GM21360 (cell line): ENCODE results near the gene LTBP1.
"Not testable (repeated sequence)": the region's sequence is repeated elsewhere in the genome, so short reads cannot be mapped to it uniquely, and the experiment has no call there.

ENCODE experiments used
- ATAC-seq: cut with Tn5 transposase; IDR thresholded peaks from one replicate; pipeline ENCODE4 v1.9.1; 2021; ENCODE audit warnings: mild to moderate bottlenecking, moderate library complexity; ENCODE audit not compliant: unreplicated experiment

The LTBP1 gene

DNA sequence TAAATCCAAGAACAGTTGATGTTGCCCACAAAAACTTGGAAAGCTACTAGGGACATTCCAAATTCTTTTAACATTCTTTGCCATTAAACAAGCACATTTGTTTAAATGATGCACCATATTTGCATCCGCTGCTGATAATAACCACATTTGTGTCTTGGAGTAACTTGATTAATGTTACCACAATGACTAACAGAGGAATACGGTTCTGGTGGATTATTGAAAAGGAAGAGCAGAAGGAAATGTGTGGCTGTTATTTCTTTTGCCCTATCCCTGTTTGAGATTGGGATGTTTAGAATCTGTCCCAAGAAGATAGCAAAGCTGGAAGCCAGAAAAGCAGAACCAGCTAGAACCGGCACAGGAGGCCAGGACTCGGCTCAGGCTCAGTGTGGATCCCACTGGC, 490.5 kb downstream of the LTBP1 start:
- ATAC-seq, result no peak

DNA sequence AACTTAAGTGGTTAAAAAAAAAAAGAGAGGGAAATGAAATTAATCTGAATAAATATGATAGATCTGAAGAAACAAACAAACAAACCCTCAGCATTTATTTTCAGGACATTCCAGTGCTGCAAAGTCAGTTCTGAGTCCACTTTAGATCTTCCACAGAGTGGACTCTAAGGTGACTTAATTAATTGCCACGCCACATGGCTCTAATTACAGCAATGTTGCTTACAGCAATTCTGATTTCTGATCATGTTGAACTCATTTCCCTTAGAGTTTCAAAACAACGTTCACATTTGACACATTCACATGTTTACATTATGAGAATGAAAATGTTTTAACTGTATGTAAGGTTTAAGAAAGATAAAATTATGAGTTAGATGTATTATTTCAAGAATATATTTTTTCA, 491.1 kb downstream of the LTBP1 start:
- ATAC-seq, result no peak

DNA sequence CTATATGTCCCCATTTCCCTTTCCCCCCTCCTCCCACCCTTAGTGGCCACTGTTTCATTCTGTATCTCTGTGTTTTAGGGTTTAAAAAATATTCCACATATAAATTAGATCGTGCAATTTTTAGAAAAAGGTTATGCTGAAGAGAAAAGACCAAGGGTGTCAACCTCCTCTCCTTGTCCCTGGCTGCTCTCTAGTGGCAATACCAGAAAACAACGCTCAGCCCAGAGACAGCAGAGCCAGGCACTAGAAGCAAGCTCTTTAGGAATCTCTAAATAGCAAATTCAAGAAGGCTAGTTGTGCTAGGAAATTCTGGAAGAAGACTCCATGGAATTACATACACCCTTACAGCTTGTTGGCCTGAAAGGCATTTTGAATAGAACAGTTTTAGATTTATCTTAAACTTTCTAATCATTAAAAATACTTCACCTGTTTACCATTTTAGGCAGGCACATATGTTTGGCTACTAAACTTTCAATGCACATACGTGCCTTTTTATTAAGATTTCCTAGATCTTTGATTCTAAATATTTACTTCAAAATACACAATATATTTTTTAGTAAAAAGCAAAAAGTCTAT, 494.6 kb downstream of the LTBP1 start:
- ATAC-seq, result peak; percentile 84

DNA sequence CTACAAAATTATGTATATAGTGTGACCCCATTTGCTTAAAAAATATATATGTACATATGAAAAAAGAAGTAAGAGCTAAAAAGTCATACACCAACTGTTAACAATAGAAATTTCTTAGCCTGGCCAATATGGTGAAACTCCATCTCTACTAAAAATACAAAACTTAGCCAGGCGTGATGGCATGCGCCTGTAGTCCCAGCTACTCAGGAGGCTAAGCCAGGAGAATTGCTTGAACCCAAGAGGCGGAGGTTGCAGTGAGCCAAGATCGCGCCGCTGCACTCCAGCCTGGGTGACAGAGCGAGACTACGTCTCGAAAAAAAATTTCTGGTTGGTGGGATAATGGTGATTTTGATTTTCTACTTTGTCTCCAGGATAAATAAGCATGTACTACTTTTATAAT, 495.3 kb downstream of the LTBP1 start:
- not testable (repeated sequence) for ATAC-seq

DNA sequence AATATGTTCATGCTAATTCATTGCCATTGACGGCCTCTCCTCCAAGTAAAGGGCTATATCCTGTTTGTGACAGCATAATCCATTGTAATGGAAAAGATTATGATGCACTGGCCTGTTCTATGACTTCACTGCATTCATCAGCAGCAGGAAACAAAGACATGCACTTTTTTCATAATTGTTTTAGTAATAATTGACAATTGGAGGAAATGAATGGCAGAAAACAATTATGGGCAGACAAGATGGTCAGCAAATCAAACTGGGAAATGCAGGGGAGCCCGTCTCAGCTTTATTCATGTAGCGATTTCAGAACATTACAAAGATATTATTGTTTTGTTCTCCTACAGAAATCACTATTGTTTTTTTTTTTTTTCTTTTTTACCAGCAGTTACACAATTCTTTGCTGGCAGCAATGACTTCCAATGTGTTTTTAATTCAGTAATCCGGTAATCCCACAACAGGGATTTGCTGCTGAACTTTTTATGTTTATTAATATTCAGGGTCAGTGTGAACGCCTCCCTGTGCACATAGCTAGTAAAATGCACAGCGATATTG, 495.9 kb downstream of the LTBP1 start:
- ATAC-seq, result no peak

DNA sequence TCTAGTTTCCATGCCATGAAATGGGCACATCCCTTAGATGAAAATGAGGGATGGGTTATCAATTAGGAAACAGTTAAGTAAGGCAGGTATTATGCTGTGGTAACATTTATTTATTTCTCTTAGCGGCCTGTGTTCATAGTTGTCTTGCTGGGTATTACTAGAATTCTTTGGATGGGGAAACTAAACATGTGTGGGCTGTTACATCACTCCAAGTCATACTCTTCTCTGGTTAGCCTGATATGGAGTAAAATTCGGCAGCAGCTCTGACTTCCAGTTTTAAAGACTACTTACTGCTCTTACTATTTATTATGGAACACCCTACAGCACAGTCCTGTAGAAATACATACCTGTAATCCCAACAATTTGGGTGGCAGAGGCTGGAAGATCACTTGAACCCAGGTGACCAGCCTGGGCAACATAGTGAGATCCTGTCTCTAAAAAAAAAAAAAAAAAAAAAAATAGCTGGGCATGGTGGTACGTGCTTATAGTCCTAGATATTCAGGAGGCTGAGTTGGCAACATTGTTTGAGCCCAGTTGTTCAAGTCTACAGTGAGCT, 496.6 kb downstream of the LTBP1 start:
- ATAC-seq, result no peak

DNA sequence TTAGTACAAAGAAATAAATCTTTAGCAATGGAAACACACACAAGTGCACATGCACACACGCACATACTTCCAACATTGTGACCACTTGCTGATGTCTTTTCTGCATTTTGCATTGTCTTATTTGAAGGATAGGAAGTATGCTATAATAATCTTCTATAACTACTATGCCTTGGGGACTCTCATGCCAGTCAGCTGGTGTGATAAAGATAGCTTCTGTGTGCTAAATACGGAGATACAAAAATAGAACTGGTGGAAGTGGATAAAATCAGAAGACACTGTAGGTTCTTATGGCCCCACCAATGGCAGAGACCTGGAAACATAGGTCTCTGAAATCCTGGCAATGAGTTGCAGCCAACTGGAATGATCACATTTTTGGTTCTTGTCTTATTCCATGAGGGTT, 498.2 kb downstream of the LTBP1 start:
- ATAC-seq, result no peak

DNA sequence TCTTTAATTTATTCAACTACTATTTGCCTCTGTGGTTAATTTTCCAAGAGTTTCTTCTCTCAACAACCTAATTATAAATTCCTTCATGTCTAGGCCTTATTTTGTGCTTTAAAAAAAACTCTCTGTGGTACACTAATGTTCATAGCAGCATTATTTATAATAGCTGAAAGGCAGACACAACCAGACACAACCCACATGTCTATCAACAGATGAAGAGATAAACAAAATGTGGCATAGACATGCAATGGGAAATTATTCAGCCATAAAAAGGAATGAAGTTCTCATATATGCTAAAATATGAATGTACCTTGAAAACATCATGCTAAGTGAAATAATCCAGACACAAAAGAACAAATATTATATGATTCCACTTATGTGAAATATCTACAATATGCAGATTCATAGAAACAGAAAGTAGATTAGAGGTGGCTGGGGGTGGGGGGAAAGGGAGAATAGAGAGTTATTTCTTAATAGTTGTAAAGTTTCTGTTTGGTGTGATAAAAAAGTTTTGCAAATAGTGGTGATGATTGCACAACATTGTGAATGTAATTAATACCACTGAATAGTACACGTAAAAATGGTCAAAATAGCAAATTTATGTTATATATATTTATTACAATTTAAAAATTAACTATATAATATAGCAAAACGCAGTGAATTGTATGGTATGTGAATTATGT, 501.6 kb downstream of the LTBP1 start:
- ATAC-seq, result no peak
